Iris pigment epithelial cell (primary cell): Measurements from ENCODE around the gene HABP4.

ENCODE experiments used
- DNase-seq: peaks from one replicate; pipeline ENCODE4 v3.0.0-alpha.2; 2011; ENCODE audit warnings: low read depth

The HABP4 gene

DNA sequence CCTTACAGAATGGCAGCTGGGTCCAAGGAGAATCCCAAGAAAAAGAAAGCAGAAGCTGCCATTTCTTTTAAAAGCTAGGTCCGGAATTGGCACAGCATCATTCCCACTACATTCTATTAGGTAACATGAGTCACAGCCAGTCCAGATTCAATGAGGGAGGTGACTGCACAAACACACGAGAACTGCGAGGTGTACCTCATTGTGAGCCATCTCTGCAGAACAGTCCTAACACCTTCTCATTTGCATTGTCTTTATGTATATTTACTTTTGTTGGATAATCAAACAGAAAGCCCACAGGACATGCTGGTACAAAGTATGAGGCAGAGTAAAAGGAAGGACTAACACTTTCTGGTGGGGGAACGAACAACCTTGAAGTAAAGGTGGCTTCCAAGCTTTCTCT, 14.6 kb upstream of the HABP4 start:
- no peak for DNase-seq

DNA sequence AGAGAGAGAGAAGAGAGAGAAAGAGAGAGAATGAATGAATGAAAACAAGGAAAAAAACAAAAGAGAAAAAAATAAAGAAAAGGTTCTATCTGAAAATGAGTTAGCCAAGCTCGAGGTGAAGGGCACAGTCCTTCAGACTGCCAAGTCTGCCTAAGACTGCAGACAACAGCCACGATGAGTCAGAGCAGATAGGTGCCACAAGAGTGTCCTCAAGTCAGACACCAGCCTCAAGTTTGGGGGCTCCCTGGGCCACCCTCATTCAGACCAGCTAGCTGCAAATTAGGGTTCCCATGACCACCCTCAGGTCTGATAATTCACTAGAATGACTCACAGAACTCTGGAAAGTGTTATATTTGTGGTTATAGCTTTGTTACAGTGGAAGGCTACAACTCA, 13.9 kb upstream of the HABP4 start:
- DNase-seq = no peak

DNA sequence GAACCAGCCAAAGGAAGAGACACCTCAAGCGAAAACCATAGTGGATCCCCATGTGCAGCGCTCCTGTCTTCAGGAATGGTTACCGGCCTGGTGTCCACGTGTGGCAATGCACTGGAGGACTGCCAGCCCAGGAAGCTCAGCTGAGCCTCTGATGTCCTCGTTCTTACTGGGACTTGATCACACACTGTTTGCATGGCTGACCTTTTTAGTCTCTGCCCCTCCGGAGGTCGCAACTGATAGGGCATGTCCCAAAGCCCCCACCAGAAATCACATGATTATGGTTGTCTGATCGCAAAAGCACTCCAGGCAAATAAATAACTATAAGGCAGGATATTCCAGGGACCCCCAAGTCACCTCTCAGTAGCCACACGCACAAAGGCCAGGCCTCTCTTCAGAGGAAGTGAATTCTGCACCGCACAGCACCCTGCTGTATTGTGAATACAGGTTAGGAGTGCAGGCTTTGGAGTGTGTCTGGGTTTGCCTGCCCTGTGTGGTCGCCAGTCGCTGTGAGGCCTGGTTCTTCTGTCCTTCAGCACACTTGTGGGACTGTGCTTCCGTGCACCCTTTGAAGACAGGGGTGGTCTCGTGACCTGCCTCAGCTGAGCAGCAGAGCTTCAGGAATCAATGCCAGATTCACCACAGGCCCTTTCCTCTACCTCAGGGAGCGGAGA, 13.4 kb upstream of the HABP4 start:
- no peak for DNase-seq

DNA sequence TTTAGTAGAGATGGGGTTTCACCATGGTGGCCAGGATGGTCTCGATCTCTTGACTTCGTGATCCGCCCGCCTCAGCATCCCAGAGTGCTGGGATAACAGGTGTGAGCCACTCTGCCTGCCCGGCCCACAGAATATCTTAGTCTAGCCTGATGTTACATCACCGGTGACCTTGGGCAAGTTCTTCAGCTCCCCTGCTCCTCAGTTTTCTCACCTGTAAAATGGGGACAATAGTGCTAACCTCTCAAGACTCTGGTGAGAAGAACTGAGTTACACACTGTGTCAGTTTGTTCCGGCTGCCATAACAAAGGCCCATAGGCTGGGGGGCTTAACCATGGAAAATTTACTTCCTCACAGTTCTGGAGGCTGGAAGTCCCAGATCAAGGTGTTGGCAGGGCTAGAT, 12.5 kb upstream of the HABP4 start:
- no peak for DNase-seq

DNA sequence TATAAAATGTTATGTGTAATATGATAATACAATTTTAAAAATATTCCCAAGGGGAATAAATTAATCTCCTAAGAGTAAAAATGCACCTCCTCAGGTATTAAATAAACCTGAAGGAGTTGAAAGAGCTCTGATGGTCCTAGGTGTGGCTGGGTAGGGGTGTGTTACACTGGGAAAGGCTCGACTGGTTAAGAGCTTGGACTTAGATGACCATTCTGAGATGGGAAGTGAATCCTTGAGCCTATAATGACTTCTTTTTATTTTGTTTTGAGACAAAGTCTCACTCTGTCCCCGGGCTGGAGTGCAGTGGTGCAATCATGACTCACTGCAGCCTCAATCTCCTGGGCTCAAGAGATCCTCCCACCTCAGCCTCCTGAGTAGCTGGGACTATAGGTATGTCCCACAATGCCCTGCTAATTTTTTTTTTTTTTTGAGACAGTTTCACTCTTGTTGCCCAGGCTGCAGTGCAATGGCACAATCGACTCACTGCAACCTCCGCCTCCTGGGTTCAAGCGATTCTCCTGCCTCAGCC, 9.2 kb upstream of the HABP4 start:
- DNase-seq = no peak

DNA sequence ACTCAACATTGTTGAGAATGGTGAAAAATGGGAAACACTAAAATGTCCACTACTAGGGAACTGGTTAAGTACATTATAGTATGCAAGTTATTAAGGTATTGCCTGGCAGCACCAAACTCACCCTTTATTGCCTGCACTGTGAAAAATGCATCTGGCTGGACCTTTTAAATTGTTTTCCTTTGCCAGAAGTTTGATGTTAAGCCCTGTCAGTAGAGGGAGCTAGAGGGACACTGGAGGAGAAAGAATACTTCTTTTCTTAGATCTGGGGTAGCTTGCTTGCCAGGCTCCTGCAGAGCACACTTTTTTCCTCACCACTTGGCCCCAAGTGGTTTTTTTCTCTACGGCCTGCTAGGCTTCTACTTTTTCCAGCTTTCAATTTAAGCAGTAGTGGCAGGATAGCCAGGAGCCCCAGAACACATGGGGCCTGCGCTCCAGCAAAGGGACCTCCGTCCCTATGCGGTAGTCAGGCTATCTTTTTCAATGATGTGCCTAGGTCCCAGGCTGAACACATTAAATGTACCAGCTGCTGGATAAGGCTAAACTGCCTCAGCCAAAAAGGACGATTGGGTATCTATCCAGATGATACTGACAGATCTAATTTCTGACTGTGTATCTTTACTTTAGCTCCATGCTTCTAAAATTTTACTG, 8.0 kb upstream of the HABP4 start:
- no peak for DNase-seq

DNA sequence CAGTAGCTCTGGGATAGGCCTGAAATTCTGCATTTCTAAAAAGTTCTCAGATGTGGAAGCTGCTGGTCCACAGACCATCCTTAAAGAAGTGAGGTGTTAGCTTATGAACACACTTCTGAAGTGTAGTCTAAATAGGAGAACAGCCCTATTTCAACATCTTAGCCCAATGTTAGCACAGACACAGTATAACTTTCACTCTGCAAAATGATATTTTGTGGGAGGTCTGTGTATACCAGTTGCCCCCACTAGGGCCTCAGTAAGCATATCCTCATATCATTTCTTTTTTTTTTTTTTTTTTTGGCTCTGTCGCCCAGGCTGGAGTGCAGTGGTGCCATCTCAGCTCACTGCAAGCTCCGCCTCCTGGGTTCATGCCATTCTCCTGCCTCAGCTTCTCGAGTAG, 7.5 kb upstream of the HABP4 start:
- DNase-seq = no peak

DNA sequence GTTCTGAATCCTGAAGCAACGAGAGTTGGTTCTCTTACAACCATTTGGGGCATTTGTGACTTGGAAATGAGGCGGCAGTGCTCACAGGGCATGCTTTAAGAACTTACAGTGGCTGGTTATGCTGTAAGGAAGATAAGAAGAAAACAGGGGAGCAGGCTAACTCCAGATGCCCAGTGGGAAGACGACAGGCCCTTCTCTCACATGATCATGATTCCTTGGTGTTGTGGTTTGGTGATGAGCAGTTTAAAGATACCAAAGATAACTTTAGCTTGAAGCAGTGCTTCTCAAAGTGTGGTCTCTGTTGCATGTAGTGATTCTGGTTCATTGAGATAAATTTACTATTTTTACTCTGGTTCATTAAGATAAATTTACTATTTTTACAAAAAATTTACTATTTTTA, 2.6 kb upstream of the HABP4 start:
- no peak for DNase-seq

DNA sequence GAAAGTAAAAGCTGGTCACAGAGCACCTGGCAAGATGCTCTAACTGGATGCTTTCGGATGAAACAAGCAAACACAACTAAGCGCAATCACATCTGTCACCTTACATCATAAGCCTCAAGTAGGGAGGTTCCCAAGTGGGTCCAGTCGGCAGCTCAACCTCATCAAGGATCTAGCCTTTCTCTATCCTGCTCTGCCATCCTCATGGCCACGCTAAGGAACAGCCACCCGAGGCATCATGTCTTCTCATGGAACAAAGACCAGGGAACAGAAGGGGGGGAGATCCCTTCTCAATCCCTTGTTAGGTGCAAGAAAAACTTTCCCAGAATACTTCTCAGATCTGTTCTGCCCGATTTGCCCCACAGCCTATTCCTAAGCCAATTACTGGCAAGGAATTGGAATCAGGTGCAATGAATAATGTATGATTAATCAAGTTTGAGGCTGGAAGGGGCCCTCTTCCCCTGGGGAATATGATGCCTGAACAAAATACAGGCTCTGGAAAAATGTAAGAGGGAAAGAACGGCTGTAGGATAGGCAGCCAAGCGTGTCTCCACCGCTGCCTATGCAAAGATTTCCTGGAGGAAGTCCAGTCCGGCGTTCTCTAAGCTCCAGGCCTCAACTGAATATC, 1.3 kb upstream of the HABP4 start:
- DNase-seq = no peak

DNA sequence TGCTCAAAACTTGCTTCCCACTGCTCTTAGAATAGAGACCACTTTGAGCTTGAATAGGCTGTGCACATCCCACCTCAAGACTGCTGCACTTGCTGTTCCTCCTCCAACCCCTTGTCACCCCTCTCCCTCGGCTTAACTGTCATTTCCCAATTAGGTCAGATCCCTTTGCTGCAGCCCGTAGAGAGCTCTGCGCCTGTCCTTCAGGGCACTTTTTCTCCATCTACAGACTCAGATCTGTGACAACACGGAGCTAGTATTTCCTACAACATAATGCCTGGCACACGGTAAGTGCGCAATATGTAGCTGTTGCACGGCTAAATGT, 485 bp upstream of the HABP4 start:
- no peak for DNase-seq

DNA sequence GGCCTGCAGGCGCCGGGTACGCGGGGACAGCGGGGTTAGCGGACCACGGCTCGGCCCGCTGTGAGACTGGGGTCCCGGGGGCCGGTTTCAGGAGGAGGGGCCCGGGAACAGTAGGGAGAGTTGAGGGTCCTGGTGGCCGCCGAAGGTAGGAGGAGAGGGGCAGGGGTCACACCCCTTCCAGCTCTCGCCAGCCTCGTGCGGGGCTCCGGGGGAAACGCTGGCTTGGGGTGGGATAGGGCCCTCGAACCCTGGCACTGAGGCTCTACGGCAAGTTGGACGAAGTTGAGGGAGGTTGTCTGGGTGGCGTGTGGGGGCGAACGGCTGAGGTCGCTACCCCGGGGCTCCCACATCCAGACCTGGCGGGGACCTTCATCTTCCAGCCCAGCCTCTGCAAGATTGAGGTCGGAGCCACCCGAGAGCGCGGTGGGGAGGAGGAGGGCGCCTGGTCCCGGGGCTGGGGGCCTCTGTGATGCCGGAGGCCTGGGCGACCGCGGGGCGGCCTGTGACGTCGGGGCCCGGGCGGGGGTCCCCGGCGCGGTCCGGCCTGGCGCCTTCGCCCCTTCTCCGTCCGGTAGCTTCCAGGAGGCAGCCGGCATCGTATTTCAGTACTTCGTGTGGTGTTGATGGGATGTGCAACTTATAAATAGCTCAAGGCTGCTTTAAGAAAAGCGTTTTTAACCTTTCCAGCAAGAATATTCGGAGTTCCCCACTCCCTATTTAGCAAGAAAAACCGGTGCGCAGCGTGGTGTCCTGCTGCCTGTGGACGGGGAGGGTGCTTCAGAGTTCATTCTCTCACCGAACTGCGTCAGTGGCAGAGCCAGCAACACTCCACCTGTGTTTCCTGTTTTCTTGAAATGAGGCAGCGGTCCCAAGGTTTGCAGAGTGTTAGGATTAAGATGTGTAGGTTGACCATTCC, 902 bp downstream of the HABP4 start:
- peak; percentile 61 for DNase-seq

DNA sequence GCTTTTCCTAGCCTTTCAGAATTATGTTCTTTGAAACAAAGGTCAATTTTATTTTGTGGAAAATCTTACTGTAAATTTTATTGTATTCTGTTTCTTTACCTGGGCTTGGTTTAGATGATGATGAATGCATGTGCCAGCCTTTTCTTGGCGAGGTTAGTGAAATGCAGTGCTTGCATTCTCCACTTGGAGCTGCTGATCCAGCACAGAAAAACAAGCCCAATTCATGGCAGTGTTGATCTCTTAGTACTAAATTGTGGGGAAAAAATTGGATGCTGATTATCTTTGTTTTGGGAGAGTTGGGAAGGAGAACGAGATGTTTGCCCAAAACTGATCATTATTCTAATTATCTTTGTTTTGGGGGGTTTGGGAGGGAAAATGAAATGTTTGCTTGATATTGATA, 3.7 kb downstream of the HABP4 start:
- peak; percentile 53 for DNase-seq

DNA sequence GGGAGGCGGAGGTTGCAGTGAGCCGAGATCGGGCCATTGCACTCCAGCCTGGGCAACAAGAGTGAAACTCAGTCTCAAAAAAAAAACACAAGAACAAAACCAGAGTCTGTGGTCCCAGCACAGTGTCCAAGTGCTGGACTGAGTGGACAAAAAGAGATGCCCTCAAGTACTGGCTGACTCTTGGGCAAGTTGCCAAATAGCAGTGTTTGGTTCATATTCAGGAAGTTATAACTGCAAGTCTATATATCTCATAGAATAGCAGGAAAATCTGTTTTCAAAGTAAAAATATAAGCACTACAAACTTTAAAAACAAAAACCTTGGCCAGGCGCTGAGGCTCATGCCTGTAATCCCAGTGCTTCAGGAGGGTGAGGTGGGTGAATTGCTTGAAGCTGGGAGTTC, 7.3 kb downstream of the HABP4 start:
- DNase-seq = no peak

DNA sequence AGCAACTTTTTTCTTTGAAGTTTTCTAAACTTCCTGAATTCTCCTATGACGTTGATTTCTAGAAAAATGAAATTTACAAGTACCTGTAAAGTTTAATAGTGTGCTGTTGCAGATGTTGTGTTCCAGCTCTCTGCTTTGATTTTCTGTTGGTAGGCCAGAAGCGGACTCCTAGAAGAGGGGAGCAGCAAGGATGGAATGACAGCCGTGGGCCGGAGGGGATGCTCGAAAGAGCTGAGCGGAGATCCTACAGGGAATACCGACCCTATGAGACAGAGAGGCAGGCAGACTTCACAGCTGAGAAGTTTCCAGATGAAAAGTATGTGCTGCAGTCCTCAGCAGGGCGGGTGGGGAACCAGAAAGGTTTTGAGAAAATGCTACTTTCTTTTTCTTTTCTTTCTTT, 8.3 kb downstream of the HABP4 start:
- no peak for DNase-seq

DNA sequence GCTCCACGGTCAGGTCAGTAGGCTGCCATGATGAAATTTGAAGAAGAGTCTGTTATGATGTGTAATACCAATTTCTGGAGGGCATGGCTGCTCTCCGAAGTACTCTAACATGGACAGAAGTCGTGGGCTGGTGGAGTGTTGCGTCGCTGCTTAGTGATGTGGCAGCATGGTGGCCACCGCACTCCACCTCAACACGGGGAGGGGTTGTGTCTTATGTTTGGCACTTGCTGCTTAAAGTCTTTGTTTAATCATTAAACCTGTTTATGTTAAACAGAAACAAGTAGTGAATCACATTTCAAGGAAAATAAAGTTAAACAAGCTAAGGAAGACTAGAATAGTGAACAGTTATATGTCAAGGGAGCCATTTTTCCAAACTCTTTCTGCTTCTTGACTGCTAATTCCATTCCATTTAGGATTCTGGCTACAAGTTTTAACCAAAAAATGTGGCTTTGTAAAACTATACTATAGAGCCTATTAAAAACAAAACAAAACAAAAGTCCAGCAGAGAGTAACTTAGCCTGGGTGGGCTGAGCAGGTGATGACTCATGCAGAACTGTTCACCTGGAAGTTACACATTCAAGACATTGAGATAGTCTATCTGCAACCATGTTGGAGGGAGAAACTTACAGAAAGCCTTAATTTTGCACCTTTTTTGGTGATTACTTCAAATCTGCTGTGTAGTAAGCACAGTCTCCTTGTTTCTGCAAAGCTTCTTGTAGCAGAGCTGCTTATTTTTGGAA, 9.5 kb downstream of the HABP4 start:
- DNase-seq = no peak

DNA sequence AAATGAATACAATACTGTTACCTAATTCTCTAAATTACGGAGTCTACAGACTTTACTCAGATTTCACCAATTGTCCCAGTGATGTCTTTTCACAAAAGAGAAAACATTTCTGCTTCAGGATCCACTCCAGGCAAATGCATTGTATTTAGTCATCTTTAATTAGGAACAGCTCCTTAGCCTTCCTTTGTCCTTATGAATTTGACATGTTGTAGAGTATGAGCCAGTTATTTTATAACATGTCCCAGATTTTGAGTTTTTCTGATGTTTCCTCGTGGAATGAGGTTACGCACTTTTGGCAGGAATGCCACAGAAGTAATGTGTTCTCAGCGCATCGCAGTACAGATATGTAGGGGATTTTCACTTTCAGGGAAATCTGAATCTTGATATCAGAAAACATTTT, 10.5 kb downstream of the HABP4 start:
- DNase-seq = no peak

DNA sequence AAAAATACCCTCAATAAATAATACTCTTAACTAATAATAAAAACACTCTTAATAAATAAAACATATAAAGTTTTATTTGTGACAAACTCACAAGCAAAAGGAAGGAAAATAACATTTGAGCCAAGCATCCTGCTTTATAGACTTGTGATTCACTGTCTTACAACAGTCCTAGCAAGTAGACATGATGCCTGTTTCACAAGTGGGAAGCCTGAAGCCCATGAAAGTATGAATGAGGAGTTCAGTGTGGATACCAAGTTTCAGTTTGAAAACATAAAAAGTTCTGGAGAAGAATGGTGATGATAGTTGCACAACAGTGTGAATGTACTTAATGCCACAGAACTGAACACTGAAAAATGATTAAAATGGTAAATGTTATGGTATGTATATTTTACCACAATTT, 10.9 kb downstream of the HABP4 start:
- peak; percentile 84 for DNase-seq

DNA sequence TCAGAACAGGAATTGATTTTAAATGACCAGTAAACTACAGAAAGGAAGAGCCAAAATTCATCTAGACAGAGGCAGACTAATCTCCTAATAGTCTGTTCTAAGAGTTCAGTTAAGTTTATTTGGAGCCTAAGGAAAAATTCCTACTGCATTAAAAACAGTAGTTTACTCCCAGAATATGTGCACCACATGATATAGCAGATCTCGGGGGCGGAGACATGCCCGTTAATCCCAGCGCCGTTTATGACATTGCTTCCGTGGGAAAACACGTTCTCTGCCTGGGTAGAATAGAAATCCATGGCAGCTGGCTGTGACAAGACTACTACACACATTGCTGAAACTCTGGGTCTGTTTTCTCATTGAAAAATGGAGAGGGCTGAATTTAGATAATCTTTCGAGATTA, 11.4 kb downstream of the HABP4 start:
- peak; percentile 47 for DNase-seq

DNA sequence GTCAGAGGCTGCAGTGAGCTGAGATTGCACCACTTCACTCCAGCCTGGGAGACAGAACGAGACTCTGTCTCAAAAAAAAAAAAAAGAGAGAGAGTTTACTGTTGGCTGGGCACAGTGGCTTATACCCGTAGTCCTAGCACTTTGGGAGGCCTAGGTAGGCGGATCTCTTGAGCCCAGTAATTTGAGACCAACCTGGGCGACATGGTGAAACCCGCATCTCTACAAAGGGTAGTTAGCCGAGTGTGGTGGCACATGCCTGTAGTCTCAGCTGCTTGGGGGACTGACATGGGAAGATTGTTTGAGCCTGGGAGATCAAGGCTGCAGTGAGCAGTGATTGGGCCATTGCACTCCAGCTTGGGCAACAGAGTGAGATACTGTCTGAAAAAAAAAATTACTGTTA, 12.6 kb downstream of the HABP4 start:
- DNase-seq = no peak

DNA sequence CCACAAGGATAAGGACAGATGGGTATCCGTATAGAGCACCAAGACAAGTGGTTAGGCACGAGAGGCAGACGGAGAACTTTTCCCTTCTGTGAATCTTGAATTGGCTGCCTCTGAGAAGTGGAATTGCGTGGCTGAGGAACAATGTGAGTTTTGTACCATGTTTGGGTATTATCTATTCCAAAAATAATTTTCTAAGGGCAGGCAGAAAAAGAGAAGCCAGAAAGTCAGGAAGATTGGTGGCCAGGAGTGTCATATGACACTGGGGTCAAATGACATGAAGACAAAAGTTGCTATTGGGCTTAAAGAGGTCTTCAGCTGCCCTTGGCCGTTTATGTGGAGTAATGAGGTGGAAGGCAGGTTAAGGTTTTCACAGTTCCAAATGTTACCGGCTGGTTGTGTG, 14.5 kb downstream of the HABP4 start:
- no peak for DNase-seq

DNA sequence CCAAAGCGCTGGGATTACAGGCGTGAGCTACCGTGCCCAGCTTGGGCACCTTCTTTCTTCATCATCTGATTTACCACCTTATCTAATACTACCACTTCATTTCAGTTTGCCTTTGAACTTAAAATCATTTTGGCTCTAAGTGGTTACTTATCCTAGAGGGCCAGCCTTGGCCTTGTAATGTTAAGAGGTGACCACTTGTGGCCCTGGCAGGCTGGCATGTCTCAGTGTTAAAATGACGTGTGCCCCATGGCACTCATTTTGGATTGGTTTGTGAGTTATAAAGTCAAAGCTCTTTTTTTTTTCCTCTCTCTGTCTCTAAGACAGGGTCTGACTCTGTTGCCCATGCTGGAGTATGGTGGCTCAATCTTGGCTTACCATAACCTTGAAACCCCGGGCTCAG, 17.8 kb downstream of the HABP4 start:
- DNase-seq = no peak

DNA sequence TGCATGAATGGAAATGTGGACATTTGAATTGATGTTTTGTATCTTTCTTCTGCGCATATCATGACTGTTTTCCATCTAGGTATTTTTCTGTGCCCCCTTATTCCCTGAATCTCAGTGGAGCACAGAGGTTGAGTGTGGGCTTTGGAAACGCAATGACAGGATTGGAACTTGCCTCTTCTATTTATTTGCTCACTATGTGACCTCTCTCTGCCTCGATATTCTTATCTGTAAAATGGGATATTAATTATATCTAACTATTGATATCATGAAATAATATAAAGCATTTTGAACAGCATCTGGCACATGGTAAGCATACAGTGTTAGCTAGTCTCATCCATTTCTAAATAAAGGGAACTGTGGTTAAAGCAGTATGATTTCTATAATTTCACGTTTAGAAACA, 26.0 kb downstream of the HABP4 start:
- DNase-seq = no peak
